ENCODE measurements around the gene ATP13A5. TPM values are rescaled to one million over a fixed set of nuclear protein-coding genes. Genes with fewer than 3 reads are reported as not detected.

Gene ATP13A5
- total and polyA plus RNA-seq, 4 donors: not detected

DNA sequence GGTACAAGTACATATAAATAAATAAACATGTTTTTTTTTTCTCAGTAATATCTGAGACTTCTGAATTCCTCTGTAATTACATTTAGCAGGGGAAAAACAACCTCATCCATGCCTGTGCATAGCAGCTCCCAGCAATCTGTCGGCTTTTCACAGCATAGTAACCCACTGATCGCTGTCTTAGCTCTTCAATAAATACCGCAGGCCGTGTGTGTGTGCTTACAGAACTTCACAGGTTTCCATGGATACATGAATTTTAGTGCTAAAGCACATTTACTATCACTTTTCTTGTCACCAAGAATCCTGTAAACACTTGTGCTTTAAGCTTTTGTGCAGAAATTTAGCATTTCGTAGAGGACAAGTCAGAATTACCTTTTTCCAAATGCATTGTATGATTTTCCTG lies 141.5 kb downstream of the ATP13A5 start:
- intact Hi-C loops (cut with DNase I): no loop called here
- DNase-seq (no peak), ATAC-seq (ENCODE audit: low FRiP score) (no peak)
- Histone ChIP-seq H3K36me3 (ENCODE audit: control insufficient read depth in 1 of 2, insufficient read depth in 2 of 2, low read length in 1 of 2) (no peaks in the 10 kb centered on the region), H3K4me1 (ENCODE audit: control insufficient read depth in 1 of 2, insufficient read depth in 2 of 2, low read length in 2 of 2) (no peaks in the 10 kb centered on the region), H3K27me3 (ENCODE audit: control insufficient read depth in 1 of 2, insufficient read depth in 2 of 2, low read length in 1 of 2) (no peaks in the 10 kb centered on the region), H3K9me3 (ENCODE audit: control insufficient read depth, low read length) (no peaks in the 10 kb centered on the region), H3K27ac (ENCODE audit: low read depth in 1 of 2, low read length in 2 of 2) (no peak overlapping the region), H3K4me3 (ENCODE audit: low read length in 2 of 2) (no peak overlapping the region)
- WGBS, 2 donors: 64 to 71% methylated on average over 5 of the region's 5 CpGs

DNA sequence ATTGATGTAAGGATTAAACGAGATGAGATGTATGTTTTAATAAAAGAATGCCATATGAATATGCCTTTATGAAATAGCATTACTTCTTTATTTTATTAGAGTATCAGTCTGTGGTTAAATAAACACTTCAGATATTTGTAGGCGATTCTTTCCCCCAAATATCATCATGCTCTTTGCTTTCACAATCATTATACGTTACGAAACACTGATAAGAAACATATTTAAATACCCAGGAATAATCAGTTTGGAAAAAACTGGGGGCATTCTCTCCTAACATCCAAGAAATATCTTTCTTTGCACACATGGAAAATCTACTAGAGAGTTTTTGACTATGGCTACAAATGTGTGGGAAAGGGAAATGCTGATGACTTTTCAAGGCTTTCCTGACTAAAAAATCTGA lies 142.0 kb downstream of the ATP13A5 start:
- ATAC-seq (ENCODE audit: low FRiP score) (no peak), DNase-seq (no peak)
- Histone ChIP-seq H3K27ac (ENCODE audit: low read depth in 1 of 2, low read length in 2 of 2) (no peak overlapping the region), H3K27me3 (ENCODE audit: control insufficient read depth in 1 of 2, insufficient read depth in 2 of 2, low read length in 1 of 2) (no peaks in the 10 kb centered on the region), H3K9me3 (ENCODE audit: control insufficient read depth, low read length) (no peaks in the 10 kb centered on the region), H3K4me3 (ENCODE audit: low read length in 2 of 2) (no peak overlapping the region), H3K4me1 (ENCODE audit: control insufficient read depth in 1 of 2, insufficient read depth in 2 of 2, low read length in 2 of 2) (no peaks in the 10 kb centered on the region), H3K36me3 (ENCODE audit: control insufficient read depth in 1 of 2, insufficient read depth in 2 of 2, low read length in 1 of 2) (no peaks in the 10 kb centered on the region)
- intact Hi-C loops (cut with DNase I): no loop called here
- WGBS, 2 donors: 20 to 23% methylated on average over 4 of the region's 4 CpGs

- no peak overlapping the region for H3K4me3 ChIP-seq (ENCODE audit: low read length in 2 of 2)
- WGBS, 2 donors: 69 to 81% methylated on average over 6 of the region's 6 CpGs
- ATAC-seq (ENCODE audit: low FRiP score): no peak
- intact Hi-C loops (cut with DNase I): no loop called here
- no peaks in the 10 kb centered on the region for H3K27me3 ChIP-seq (ENCODE audit: control insufficient read depth in 1 of 2, insufficient read depth in 2 of 2, low read length in 1 of 2)
- no peaks in the 10 kb centered on the region for H3K36me3 ChIP-seq (ENCODE audit: control insufficient read depth in 1 of 2, insufficient read depth in 2 of 2, low read length in 1 of 2)
- DNase-seq: no peak
- H3K9me3 ChIP-seq (ENCODE audit: control insufficient read depth, low read length): no peaks in the 10 kb centered on the region
- no peak overlapping the region for H3K27ac ChIP-seq (ENCODE audit: low read depth in 1 of 2, low read length in 2 of 2)
- H3K4me1 ChIP-seq (ENCODE audit: control insufficient read depth in 1 of 2, insufficient read depth in 2 of 2, low read length in 2 of 2): no peaks in the 10 kb centered on the region
Observed at GRCh38 chr3:193231201-193231600, 147.4 kb downstream of the ATP13A5 start.

GRCh38 chr3:193230610-193231009 lies 147.9 kb downstream of the ATP13A5 start:
- H3K27me3 ChIP-seq (ENCODE audit: control insufficient read depth in 1 of 2, insufficient read depth in 2 of 2, low read length in 1 of 2): peaks cover 0 to 2% of the 10 kb centered on the region in 2 donors
- DNase-seq (no peak), ATAC-seq (ENCODE audit: low FRiP score) (no peak)
- H3K27ac ChIP-seq (ENCODE audit: low read depth in 1 of 2, low read length in 2 of 2): no peak overlapping the region
- H3K4me1 ChIP-seq (ENCODE audit: control insufficient read depth in 1 of 2, insufficient read depth in 2 of 2, low read length in 2 of 2): no peaks in the 10 kb centered on the region
- no peak overlapping the region for H3K4me3 ChIP-seq (ENCODE audit: low read length in 2 of 2)
- WGBS, 2 donors: 88 to 91% methylated on average over 4 of the region's 4 CpGs
- H3K36me3 ChIP-seq (ENCODE audit: control insufficient read depth in 1 of 2, insufficient read depth in 2 of 2, low read length in 1 of 2): no peaks in the 10 kb centered on the region
- H3K9me3 ChIP-seq (ENCODE audit: control insufficient read depth, low read length): no peaks in the 10 kb centered on the region
- intact Hi-C loops (cut with DNase I): no loop called here

DNA sequence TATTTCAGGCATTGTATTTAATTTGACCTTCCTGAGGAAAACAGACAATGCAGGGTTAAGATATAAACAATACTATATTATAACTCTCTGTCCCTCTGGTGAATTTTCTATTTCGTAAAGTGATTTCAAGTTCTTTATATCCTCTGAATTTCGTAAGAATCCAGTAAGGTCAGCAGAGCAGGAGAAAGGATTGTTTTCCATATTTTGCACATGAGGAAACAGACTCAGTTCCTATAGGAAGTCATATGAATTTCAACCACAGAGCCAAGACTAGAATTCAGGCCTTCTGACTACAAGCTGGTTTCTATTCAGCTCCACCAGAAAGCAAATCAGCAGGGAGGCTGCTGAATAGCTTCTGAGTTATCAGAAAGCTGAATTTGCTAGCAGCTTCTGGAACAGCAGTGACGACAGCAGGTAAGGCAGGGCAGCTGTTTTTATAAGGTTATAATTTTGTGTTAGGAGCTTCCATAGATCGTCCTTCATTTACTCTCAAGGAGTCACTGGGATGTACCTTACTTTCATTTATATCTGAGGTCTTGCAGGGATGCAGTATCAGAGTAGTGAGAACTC lies 148.6 kb downstream of the ATP13A5 start:
- intact Hi-C loops (cut with DNase I): no loop called here
- Histone ChIP-seq H3K9me3 (ENCODE audit: control insufficient read depth, low read length) (no peaks in the 10 kb centered on the region), H3K4me3 (ENCODE audit: low read length in 2 of 2) (no peak overlapping the region), H3K36me3 (ENCODE audit: control insufficient read depth in 1 of 2, insufficient read depth in 2 of 2, low read length in 1 of 2) (no peaks in the 10 kb centered on the region), H3K27me3 (ENCODE audit: control insufficient read depth in 1 of 2, insufficient read depth in 2 of 2, low read length in 1 of 2) (peaks cover 0 to 2% of the 10 kb centered on the region in 2 donors), H3K27ac (ENCODE audit: low read depth in 1 of 2, low read length in 2 of 2) (no peak overlapping the region), H3K4me1 (ENCODE audit: control insufficient read depth in 1 of 2, insufficient read depth in 2 of 2, low read length in 2 of 2) (no peaks in the 10 kb centered on the region)
- ATAC-seq (ENCODE audit: low FRiP score): no peak
- DNase-seq: no peak
- WGBS, 2 donors: 90 to 91% methylated on average over 4 of the region's 4 CpGs

DNA sequence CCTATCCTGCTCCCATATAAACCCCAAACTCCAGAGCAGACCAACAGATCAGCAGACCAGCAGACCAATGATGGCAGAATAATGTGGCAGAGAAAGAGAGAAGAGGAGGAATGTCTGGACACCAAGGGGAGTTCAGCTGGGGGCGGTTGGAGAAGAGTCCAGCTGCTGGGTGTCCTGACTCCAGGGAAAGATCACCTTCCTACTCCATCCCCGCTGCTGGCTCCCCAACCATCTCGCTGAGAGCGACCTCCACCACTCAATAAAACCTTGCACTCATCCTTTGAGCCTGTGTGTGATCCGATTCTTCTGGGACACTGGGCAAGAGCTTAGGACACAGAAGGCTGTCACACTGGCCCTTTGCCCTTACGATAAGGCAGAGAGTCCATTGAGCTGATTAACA lies 150.3 kb downstream of the ATP13A5 start:
- ATAC-seq (ENCODE audit: low FRiP score) (no peak), DNase-seq (no peak)
- H3K4me3 ChIP-seq (ENCODE audit: low read length in 2 of 2): no peak overlapping the region
- 84 to 89% methylated on average over 6 of the region's 6 CpGs for WGBS, 2 donors
- H3K9me3 ChIP-seq (ENCODE audit: control insufficient read depth, low read length): no peaks in the 10 kb centered on the region
- H3K27ac ChIP-seq (ENCODE audit: low read depth in 1 of 2, low read length in 2 of 2): no peak overlapping the region
- intact Hi-C loops (cut with DNase I): no loop called here
- peaks cover 0 to 2% of the 10 kb centered on the region in 2 donors for H3K27me3 ChIP-seq (ENCODE audit: control insufficient read depth in 1 of 2, insufficient read depth in 2 of 2, low read length in 1 of 2)
- no peaks in the 10 kb centered on the region for H3K36me3 ChIP-seq (ENCODE audit: control insufficient read depth in 1 of 2, insufficient read depth in 2 of 2, low read length in 1 of 2)
- H3K4me1 ChIP-seq (ENCODE audit: control insufficient read depth in 1 of 2, insufficient read depth in 2 of 2, low read length in 2 of 2): no peaks in the 10 kb centered on the region

- no peak for ATAC-seq (ENCODE audit: low FRiP score)
- H3K4me3 ChIP-seq (ENCODE audit: low read length in 2 of 2): no peak overlapping the region
- 70 to 71% methylated on average over 6 of the region's 6 CpGs for WGBS, 2 donors
- intact Hi-C loops (cut with DNase I): no loop called here
- H3K4me1 ChIP-seq (ENCODE audit: control insufficient read depth in 1 of 2, insufficient read depth in 2 of 2, low read length in 2 of 2): no peaks in the 10 kb centered on the region
- no peak for DNase-seq
- H3K27me3 ChIP-seq (ENCODE audit: control insufficient read depth in 1 of 2, insufficient read depth in 2 of 2, low read length in 1 of 2): peaks cover 0 to 2% of the 10 kb centered on the region in 2 donors
- H3K27ac ChIP-seq (ENCODE audit: low read depth in 1 of 2, low read length in 2 of 2): no peak overlapping the region
- H3K9me3 ChIP-seq (ENCODE audit: control insufficient read depth, low read length): no peaks in the 10 kb centered on the region
- no peaks in the 10 kb centered on the region for H3K36me3 ChIP-seq (ENCODE audit: control insufficient read depth in 1 of 2, insufficient read depth in 2 of 2, low read length in 1 of 2)
Observed at GRCh38 chr3:193225302-193226125, 153.0 kb downstream of the ATP13A5 start.
